GM12878 (cell line): Measurements from ENCODE around the gene ELL2. TPM values are rescaled to one million over a fixed set of nuclear protein-coding genes. Genes with fewer than 3 reads are reported as not detected.

ENCODE experiments used
- ATAC-seq: fragments of 200-7000 bp; cut with Tn5 transposase; 3 replicates; pipeline ENCODE4 v1.9.1; 2020; ENCODE audit warnings: mild to moderate bottlenecking, moderate library complexity
- BruUV-seq: library from RNA; stranded (reverse); fragments of 400-500 nt; replicated peaks from 2 replicates; lab custom pipeline; 2021; lab: Mats Ljungman, UMichigan
- CTCF ChIA-PET: fragments of 300-600 bp; sonication (Branson Sonifier 250); formaldehyde crosslinking; extraction: SDS; loops from one replicate; lab custom pipeline; 2021; ENCODE audit warnings: inconsistent platforms; lab: Yijun Ruan, JAX
- POLR2A ChIA-PET: fragments of 350-600 bp; formaldehyde crosslinking; extraction: SDS; loops from one replicate; lab custom pipeline; 2021; ENCODE audit warnings: inconsistent platforms; lab: Charles Lee
- RAD21 ChIA-PET: fragments of 300-600 bp; sonication (Branson Sonifier 250); formaldehyde crosslinking; loops from one replicate; lab custom pipeline; 2023; ENCODE audit warnings: antibody characterized with exemption; ENCODE audit not compliant: unreplicated experiment; lab: Charles Lee
- SMC1A ChIA-PET: fragments of 300-600 bp; sonication (Branson Sonifier 250); formaldehyde crosslinking; loops from one replicate; lab custom pipeline; 2023; ENCODE audit not compliant: unreplicated experiment, uncharacterized antibody; lab: Charles Lee
- DNase-seq: peaks from one replicate; pipeline ENCODE4 v3.0.0-alpha.2; 2011; ENCODE audit warnings: low read depth, low spot score
- FAIRE-seq: peaks from 3 replicates; lab custom pipeline; 2011; peaks lifted over from hg19 to GRCh38; lab: Jason Lieb, UNC
- H2AFZ ChIP-seq: 2 replicates; pipeline ENCODE4 v1.6.0; 2011; ENCODE audit warnings: low read depth, low read length, control low read depth; ENCODE audit not compliant: control insufficient read depth
- H3K27ac ChIP-seq: 2 replicates; pipeline ENCODE4 v1.5.1; 2011; ENCODE audit warnings: control low read depth; ENCODE audit not compliant: control insufficient read depth, insufficient read depth
- H3K27me3 ChIP-seq, 2 experiments: replicated peaks in 1 of 2; 2 replicates each; pipeline versions ENCODE4 v1.6.0 to v1.6.1; 2011; ENCODE audit warnings: low read length in 1 of 2; ENCODE audit not compliant: control insufficient read depth in 2 of 2, insufficient read depth in 2 of 2
- H3K36me3 ChIP-seq, 2 experiments: 2 replicates each; pipeline ENCODE4 v1.5.1; 2011; ENCODE audit warnings: low read length in 1 of 2; ENCODE audit not compliant: control insufficient read depth in 2 of 2, insufficient read depth in 2 of 2
- H3K4me1 ChIP-seq: 2 replicates; pipeline ENCODE4 v1.6.1; 2011; ENCODE audit warnings: mild to moderate bottlenecking, low read length, moderate library complexity, mixed read lengths; ENCODE audit not compliant: control insufficient read depth, insufficient read depth
- H3K4me2 ChIP-seq: 2 replicates; pipeline ENCODE4 v1.6.0; 2011; ENCODE audit warnings: control low read depth; ENCODE audit not compliant: control insufficient read depth, insufficient read depth
- H3K4me3 ChIP-seq: fragments of 200-600 bp; sonication (generic); 2 replicates; pipeline ENCODE4 v1.5.1; 2016
- H3K79me2 ChIP-seq: 2 replicates; pipeline ENCODE4 v1.6.0; 2011; ENCODE audit warnings: low read length; ENCODE audit not compliant: control insufficient read depth, insufficient read depth
- H3K9ac ChIP-seq: 2 replicates; pipeline ENCODE4 v1.8.0; 2011; ENCODE audit warnings: low read length, control low read depth, mixed read lengths; ENCODE audit not compliant: control insufficient read depth, insufficient read depth
- H3K9me3 ChIP-seq: replicated peaks from 3 replicates; pipeline ENCODE4 v1.5.1; 2011; ENCODE audit warnings: mild to moderate bottlenecking, low read length; ENCODE audit not compliant: control insufficient read depth, insufficient read depth
- H4K20me1 ChIP-seq: 2 replicates; pipeline ENCODE4 v1.6.0; 2011; ENCODE audit not compliant: control insufficient read depth, insufficient read depth
- MLLT1 ChIP-seq: fragments of 450-650 bp; IDR thresholded peaks from 2 replicates; pipeline ENCODE4 v1.6.1; 2016; ENCODE audit warnings: mild to moderate bottlenecking
- ZNF592 ChIP-seq: fragments of 450-650 bp; IDR thresholded peaks from 2 replicates; pipeline ENCODE4 v1.6.1; 2017; ENCODE audit warnings: mild to moderate bottlenecking, moderate library complexity
- WGBS: methylation state at CpG from one replicate; pipeline ENCODE4 v1.1.6; 2016; ENCODE audit warnings: low lambda C conversion rate; ENCODE audit not compliant: insufficient replicate concordance, insufficient coverage; ENCODE audit errors: missing lambda C conversion rate; 5-methylcytosine and 5-hydroxymethylcytosine counted together
- in situ Hi-C: fragments of 300-500 bp; cut with MboI; formaldehyde crosslinking; loops from 9 replicates; pipeline ENCODE4 v1.14.3; 2018; ENCODE audit warnings: mixed read lengths
- intact Hi-C: fragments of 100-400 bp; cut with micrococcal nuclease; formaldehyde crosslinking; loops from one replicate; pipeline ENCODE4 v1.14.2; 2022; ENCODE audit not compliant: unreplicated experiment
- polyA plus RNA-seq, 11 experiments: library from polyadenylated mRNA; depleted of rRNA in 4 of 11; unstranded in 6 of 11; stranded (reverse) in 5 of 11; fragments of >200 nt; fragmentation: Nextera tagmentation in 4 of 11; fragmentation: Illumina TruSeq in 1 of 11; extraction: Ambion mirVana in 4 of 11; extraction: Trizol in 1 of 11; gene quantifications; 1 replicate in 1 of 11; 2 replicates in 10 of 11; pipeline versions ENCODE4 v1.2.1 to v1.2.3, GENCODE V29; 2011 to 2016; ENCODE audit warnings: inconsistent platforms in 2 of 11, missing spikeins in 2 of 11, low read depth in 1 of 11
- total RNA-seq, 4 experiments: library from RNA; depleted of rRNA in 3 of 4; stranded (reverse); fragments of >200 nt in 3 of 4; fragmentation: Illumina TruSeq in 1 of 4; extraction: Trizol in 1 of 4; gene quantifications; 2 replicates each; pipeline versions ENCODE4 v1.2.1 to v1.2.3, GENCODE V29; 2013 to 2021

Gene ELL2
- total and polyA plus RNA-seq, 10 of the 15 experiments (the other 5 are each of a cell fraction or from before 2014, with no cell fraction given), result 24.2 to 91.4 (median 57.4) TPM

GRCh38 chr5:95962475-95962773, 773 bp upstream of the ELL2 start:
- no peaks in the 10 kb centered on the region for H4K20me1 ChIP-seq
- H3K4me1 ChIP-seq, result 0 out of 2 replicates have a peak, but pooled peaks cover 3% of the 10 kb centered on the region
- peak overlapping the region; percentile 95 for H3K27ac ChIP-seq
- FAIRE-seq (no peak), ATAC-seq (no peak), DNase-seq (no peak)
- H3K4me2 ChIP-seq, result peak overlapping the region; percentile 53
- H3K27me3 ChIP-seq, result no peaks in the 10 kb centered on the region
- no peaks in the 10 kb centered on the region for H3K36me3 ChIP-seq
- H3K9me3 ChIP-seq, result no peaks in the 10 kb centered on the region
- in situ Hi-C loops, result loop anchor here (5.0 kb wide), 1 partner anchor 375 kb away; no protein-coding TSS in a partner anchor
- TF ChIP-seq MLLT1 (peak; percentile 77; the same call in 1 of the 2 replicates), ZNF592 (no peak)
- H2AFZ ChIP-seq, result peak overlapping the region; percentile 91
- POLR2A ChIA-PET, result interaction anchor here (0.6 to 2.5 kb wide), 6 partner anchors 10 to 478 kb away, joined by 3 to 13 read pairs (median 4); no protein-coding TSS in a partner anchor
- SMC1A ChIA-PET, result interaction anchor here (0.9 to 4.7 kb wide), 9 partner anchors 9 to 478 kb away, joined by 3 to 55 read pairs (median 5); no protein-coding TSS in a partner anchor
- 24% methylated on average over 8 of the region's 8 CpGs for WGBS
- RAD21 ChIA-PET, result interaction anchor here (0.7 to 7.6 kb wide), 8 partner anchors 11 to 374 kb away, joined by 3 to 63 read pairs (median 4); partner anchors contain the start of gene RHOBTB3
- BruUV-seq, result TSS peak; percentile 80
- peaks cover 41% of the 10 kb centered on the region for H3K79me2 ChIP-seq
- CTCF ChIA-PET, result interaction anchor here (1.1 to 8.9 kb wide), 8 partner anchors 9 to 478 kb away, joined by 3 to 61 read pairs (median 6); no protein-coding TSS in a partner anchor
- intact Hi-C loops, result loop anchor here (10.0 kb wide), 1 partner anchor 642 kb away; no protein-coding TSS in a partner anchor
- H3K4me3 ChIP-seq, result peak overlapping the region; percentile 86
- peak overlapping the region; percentile 48 for H3K9ac ChIP-seq
